ENCODE results near the gene SELENBP1. TPM values are rescaled to one million over a fixed set of nuclear protein-coding genes. Genes with fewer than 3 reads are reported as not detected.

SELENBP1 gene
- total and polyA plus RNA-seq, 11 donors, result 14.3 to 97.8 (median 37.9) TPM

DNA sequence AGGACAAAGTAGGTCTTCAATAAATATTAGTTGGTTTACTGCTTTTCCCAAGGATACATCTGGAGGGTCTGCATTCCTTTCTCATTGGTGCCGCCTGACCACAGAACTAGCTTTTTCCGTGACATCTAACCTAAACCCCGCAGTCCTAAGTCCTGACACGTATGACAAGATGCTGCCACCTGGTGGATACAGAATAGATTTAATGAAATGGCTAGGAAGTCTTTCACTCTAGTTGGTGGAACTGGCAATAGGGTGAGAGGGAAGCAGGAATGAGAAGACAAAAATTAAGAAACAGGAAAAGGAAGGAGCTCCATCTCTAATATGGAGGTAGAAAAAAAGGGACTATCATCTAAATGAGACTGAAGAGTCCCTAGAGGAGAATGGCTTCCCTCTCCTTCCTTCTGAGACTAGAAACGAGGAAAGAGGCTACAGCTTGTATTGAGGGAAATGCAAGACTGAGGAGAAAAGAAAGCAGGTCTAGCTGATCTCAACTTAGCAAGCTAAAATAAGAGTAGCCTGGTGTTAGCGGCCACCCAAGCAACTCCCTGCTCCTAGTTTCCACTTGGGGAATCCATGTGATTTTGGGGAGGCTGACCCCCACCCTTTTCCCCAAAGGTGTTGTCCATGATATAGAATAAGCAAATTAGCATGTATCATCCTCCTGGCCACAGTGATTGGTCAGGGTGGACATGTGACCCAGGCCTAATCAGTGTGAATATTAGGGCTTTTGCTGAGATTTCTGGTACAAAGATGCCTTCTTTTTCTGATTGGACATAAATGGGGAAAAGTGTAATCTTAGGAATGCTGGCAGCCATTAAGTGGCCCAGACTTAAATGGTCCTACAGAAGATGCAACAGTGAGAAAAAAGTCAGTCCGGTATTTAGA is 31.4 kb downstream of the SELENBP1 start:
- Histone ChIP-seq H3K4me1 (peaks cover 0 to 24% (median 7%) of the 10 kb centered on the region in 12 donors), H3K27ac (peak overlapping the region in 2 of 12 donors; percentile 30 to 54), H3K36me3 (peaks cover 0 to 48% (median 33%) of the 10 kb centered on the region in 9 donors), H3K9me3 (no peaks in the 10 kb centered on the region), H3K4me3 (no peak overlapping the region), H3K27me3 (no peaks in the 10 kb centered on the region)
- DNase-seq, result peak in 3 of 5 donors; percentile 33 to 61 (median 43)
- TF ChIP-seq, protein P1, sequence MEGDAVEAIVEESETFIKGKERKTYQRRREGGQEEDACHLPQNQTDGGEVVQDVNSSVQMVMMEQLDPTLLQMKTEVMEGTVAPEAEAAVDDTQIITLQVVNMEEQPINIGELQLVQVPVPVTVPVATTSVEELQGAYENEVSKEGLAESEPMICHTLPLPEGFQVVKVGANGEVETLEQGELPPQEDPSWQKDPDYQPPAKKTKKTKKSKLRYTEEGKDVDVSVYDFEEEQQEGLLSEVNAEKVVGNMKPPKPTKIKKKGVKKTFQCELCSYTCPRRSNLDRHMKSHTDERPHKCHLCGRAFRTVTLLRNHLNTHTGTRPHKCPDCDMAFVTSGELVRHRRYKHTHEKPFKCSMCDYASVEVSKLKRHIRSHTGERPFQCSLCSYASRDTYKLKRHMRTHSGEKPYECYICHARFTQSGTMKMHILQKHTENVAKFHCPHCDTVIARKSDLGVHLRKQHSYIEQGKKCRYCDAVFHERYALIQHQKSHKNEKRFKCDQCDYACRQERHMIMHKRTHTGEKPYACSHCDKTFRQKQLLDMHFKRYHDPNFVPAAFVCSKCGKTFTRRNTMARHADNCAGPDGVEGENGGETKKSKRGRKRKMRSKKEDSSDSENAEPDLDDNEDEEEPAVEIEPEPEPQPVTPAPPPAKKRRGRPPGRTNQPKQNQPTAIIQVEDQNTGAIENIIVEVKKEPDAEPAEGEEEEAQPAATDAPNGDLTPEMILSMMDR (IDR thresholded peaks at IDR 0.05), result peak; percentile 61 to 81 (median 73)
- TF ChIP-seq POLR2A (IDR thresholded peaks at IDR 0.05), result no peak
- ATAC-seq, result peak; percentile 85 to 91 (median 88)
- intact Hi-C loops (cut with DNase I), result loop anchor here (1.0 to 10.0 kb wide), 9 partner anchors 14 to 146 kb away; partner anchors contain the start of genes PIP5K1A (in 5 of the 10), PSMB4 (in 4 of the 10), PI4KB (in 1 of the 10) and VPS72 (in 1 of the 10)
- 29 to 33% (median 31%) methylated on average over 7 of the region's 7 CpGs for WGBS, 4 donors

DNA sequence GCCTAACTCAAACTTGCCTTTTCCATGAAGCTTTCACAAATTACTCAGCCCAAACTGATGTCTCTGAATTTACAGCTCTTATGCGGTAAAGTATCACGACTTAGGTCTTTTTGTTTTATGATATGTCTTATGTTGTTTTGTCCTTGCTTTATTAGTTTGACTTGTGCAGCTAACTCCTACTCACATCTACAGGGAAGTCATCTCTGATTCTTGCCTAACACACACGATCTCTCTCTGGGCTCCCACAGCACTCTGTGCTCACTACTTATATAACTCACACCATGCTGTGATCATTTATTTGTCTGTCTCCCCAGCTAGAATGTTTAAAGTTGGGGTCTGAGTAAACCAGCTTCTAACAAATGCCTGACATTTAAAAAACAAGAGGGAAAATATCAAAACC is 35.9 kb downstream of the SELENBP1 start:
- TF ChIP-seq, protein P1 (IDR thresholded peaks at IDR 0.05), result no peak
- TF ChIP-seq POLR2A (IDR thresholded peaks at IDR 0.05), result no peak
- intact Hi-C loops (cut with DNase I), result loop anchor here in 1 of 10 donors (10.0 kb wide), 1 partner anchor 142 kb away; the partner anchor contains the start of genes PIP5K1A and VPS72
- DNase-seq (no peak), ATAC-seq (no peak)
- Histone ChIP-seq H3K27me3 (no peaks in the 10 kb centered on the region), H3K4me3 (no peak overlapping the region), H3K4me1 (peaks cover 0 to 8% (median 3%) of the 10 kb centered on the region in 12 donors), H3K9me3 (no peaks in the 10 kb centered on the region), H3K27ac (no peak overlapping the region), H3K36me3 (peaks cover 0 to 3% (median 0%) of the 10 kb centered on the region in 9 donors)
- WGBS, 4 donors, result 93 to 97% (median 95%) methylated on average over 3 of the region's 3 CpGs

DNA sequence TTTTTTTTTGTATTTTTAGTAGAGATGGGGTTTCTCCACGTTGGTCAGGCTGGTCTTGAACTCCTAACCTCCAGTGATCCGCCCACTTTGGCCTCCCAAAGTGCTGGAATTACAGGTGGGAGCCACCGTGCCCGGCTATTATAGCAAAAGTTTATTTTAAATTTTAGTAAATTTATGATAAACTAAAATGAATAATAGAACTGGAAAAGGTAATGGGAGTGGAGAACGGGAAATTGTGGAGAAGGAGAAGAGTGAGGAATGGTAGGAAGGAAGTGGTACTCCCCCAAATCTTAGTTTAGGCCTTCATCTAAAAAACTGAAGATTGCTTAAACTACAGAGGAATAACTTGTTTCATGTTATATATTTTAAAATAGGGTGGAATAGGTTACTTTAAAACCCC is 37.7 kb downstream of the SELENBP1 start:
- 86 to 90% (median 87%) methylated on average over 5 of the region's 5 CpGs for WGBS, 4 donors
- intact Hi-C loops (cut with DNase I), result loop anchor here in 1 of 10 donors (10.0 kb wide), 1 partner anchor 140 kb away; the partner anchor contains the start of genes PIP5K1A and VPS72
- TF ChIP-seq, protein P1 (IDR thresholded peaks at IDR 0.05), result no peak
- no peak for TF ChIP-seq POLR2A (IDR thresholded peaks at IDR 0.05)
- Histone ChIP-seq H3K27me3 (no peaks in the 10 kb centered on the region), H3K4me3 (no peak overlapping the region), H3K27ac (no peak overlapping the region), H3K9me3 (no peaks in the 10 kb centered on the region), H3K4me1 (no peaks in the 10 kb centered on the region), H3K36me3 (no peaks in the 10 kb centered on the region)
- ATAC-seq (no peak), DNase-seq (no peak)
